Esophagus muscularis mucosa (tissue), 4 donors: Measurements from ENCODE around the gene MAST4. TPM values are rescaled to one million over a fixed set of nuclear protein-coding genes. Genes with fewer than 3 reads are reported as not detected.

Source experiments
- DNase-seq: peaks from one replicate; pipeline ENCODE4 v3.0.0-alpha.2; 2017; ENCODE audit errors: extremely low spot score
- H3K27ac ChIP-seq, 4 donors: fragments of 200-600 bp; sonication (generic); replicated peaks in 1 of 4; 1 replicate in 3 of 4; 2 replicates in 1 of 4; pipeline ENCODE4 v1.5.1; 2016 to 2019; ENCODE audit warnings: mild to moderate bottlenecking in 1 of 4
- H3K27me3 ChIP-seq, 4 donors: fragments of 200-600 bp; sonication (generic); one replicate each; pipeline versions ENCODE4 v1.5.1 to v1.6.0; 2016 to 2019
- H3K36me3 ChIP-seq, 4 donors: fragments of 200-600 bp; sonication (generic); one replicate each; pipeline ENCODE4 v1.5.1; 2016 to 2019
- H3K4me1 ChIP-seq, 4 donors: fragments of 200-600 bp; sonication (generic); one replicate each; pipeline ENCODE4 v1.5.1; 2016 to 2019
- H3K4me3 ChIP-seq, 4 donors: fragments of 200-600 bp; sonication (generic); 1 replicate in 2 of 4; 2 replicates in 2 of 4; pipeline ENCODE4 v1.5.1; 2016 to 2019; ENCODE audit warnings: mild to moderate bottlenecking in 4 of 4, moderate library complexity in 1 of 4
- H3K9me3 ChIP-seq, 4 donors: fragments of 200-600 bp; sonication (generic); 1 replicate in 3 of 4; 2 replicates in 1 of 4; pipeline ENCODE4 v1.5.1; 2016 to 2019
- EP300 ChIP-seq: sonication (generic); formaldehyde crosslinking; IDR thresholded peaks from one replicate; pipeline ENCODE4 v1.6.1; 2017; ENCODE audit warnings: antibody characterized with exemption
- POLR2A ChIP-seq: fragments of 450-650 bp; IDR thresholded peaks from one replicate; pipeline ENCODE4 v1.6.1; 2017; ENCODE audit warnings: antibody characterized with exemption, moderate library complexity, mild to moderate bottlenecking, low read depth
- POLR2AphosphoS5 ChIP-seq, 2 donors: sonication (generic); formaldehyde crosslinking; IDR thresholded peaks; one replicate each; pipeline ENCODE4 v1.6.1; 2017; ENCODE audit warnings: antibody characterized with exemption in 2 of 2
- WGBS: methylation state at CpG from one replicate; pipeline ENCODE4 v1.1.5; 2018; 5-methylcytosine and 5-hydroxymethylcytosine counted together
- intact Hi-C: fragments of 100-400 bp; cut with DNase I; formaldehyde crosslinking; loops from one replicate; pipeline ENCODE4 v1.15.1; 2023
- total RNA-seq, 4 donors: library from RNA; depleted of rRNA; stranded (reverse); fragments of >200 nt; gene quantifications; one replicate each; pipeline versions ENCODE4 v1.1.0 to v1.2.1, GENCODE V29; 2016
- TF ChIP-seq, protein P1 (sequence below), 3 experiments: fragments of 200-600 bp in 2 of 3; fragments of 450-650 bp in 1 of 3; sonication (generic) in 2 of 3; IDR thresholded peaks; one replicate each; pipeline ENCODE4 v1.5.1; 2017 to 2019; ENCODE audit warnings: antibody characterized with exemption in 3 of 3, mild to moderate bottlenecking in 2 of 3, moderate library complexity in 1 of 3

The MAST4 gene
- total RNA-seq, 4 donors from 2014 or later, result 26.2 to 39.7 (median 35.8) TPM

DNA sequence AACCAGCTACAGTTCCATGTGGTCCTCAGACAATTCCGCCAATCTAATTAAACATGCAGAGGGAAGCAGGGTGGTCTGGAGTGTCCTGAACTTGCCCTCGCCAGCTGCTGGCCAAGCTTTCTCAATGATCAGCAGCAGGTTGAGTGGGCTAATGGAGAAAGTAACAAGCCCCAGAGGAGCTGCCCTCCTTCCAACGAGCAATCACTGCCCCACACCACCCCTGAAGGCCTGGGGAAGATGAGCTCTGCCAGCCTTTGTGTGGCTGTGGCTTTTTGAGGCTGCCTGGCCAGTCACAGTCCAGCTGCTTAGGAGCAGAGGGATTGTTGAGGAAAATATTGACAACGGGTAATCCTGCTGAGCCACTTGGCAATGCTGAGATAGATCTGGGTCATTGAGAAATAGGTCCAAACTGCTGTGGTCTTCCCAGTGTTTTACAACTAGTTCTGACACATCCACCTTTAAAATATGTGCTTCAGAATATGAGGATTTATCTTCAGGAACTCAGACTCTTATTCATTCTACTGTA lies 493.1 kb downstream of the MAST4 start:
- peaks cover 0 to 9% (median 4%) of the 10 kb centered on the region in 4 donors for H3K36me3 ChIP-seq
- no peak for DNase-seq
- H3K9me3 ChIP-seq, result no peaks in the 10 kb centered on the region
- intact Hi-C loops, result no loop called here
- peak overlapping the region; percentile 30 to 64 (median 36) for H3K27ac ChIP-seq
- no peak overlapping the region for H3K4me3 ChIP-seq
- 64% methylated on average over 4 of the region's 4 CpGs for WGBS
- H3K4me1 ChIP-seq, result peaks cover 37 to 47% (median 41%) of the 10 kb centered on the region in 4 donors
- TF ChIP-seq POLR2A, result no peak
- TF ChIP-seq, protein P1, sequence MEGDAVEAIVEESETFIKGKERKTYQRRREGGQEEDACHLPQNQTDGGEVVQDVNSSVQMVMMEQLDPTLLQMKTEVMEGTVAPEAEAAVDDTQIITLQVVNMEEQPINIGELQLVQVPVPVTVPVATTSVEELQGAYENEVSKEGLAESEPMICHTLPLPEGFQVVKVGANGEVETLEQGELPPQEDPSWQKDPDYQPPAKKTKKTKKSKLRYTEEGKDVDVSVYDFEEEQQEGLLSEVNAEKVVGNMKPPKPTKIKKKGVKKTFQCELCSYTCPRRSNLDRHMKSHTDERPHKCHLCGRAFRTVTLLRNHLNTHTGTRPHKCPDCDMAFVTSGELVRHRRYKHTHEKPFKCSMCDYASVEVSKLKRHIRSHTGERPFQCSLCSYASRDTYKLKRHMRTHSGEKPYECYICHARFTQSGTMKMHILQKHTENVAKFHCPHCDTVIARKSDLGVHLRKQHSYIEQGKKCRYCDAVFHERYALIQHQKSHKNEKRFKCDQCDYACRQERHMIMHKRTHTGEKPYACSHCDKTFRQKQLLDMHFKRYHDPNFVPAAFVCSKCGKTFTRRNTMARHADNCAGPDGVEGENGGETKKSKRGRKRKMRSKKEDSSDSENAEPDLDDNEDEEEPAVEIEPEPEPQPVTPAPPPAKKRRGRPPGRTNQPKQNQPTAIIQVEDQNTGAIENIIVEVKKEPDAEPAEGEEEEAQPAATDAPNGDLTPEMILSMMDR (IDR thresholded peaks at IDR 0.05), result no peak
- TF ChIP-seq EP300, result no peak
- no peak for TF ChIP-seq POLR2AphosphoS5 (IDR thresholded peaks at IDR 0.05)
- H3K27me3 ChIP-seq, result no peaks in the 10 kb centered on the region

GRCh38 chr5:67090040-67090439 lies 493.8 kb downstream of the MAST4 start:
- 76% methylated on average over 2 of the region's 2 CpGs for WGBS
- peaks cover 0 to 9% (median 4%) of the 10 kb centered on the region in 4 donors for H3K36me3 ChIP-seq
- H3K9me3 ChIP-seq, result no peaks in the 10 kb centered on the region
- no peaks in the 10 kb centered on the region for H3K27me3 ChIP-seq
- intact Hi-C loops, result loop anchor here (5.0 kb wide), 1 partner anchor 103 kb away; no protein-coding TSS in a partner anchor
- peak overlapping the region in 1 of 4 donors; percentile 64 for H3K27ac ChIP-seq
- H3K4me1 ChIP-seq, result peaks cover 44 to 55% (median 48%) of the 10 kb centered on the region in 4 donors
- TF ChIP-seq POLR2A (no peak), POLR2AphosphoS5 (IDR thresholded peaks at IDR 0.05) (no peak), EP300 (no peak)
- TF ChIP-seq, protein P1 (IDR thresholded peaks at IDR 0.05), result no peak
- DNase-seq, result no peak
- H3K4me3 ChIP-seq, result no peak overlapping the region

- DNase-seq, result no peak
- Histone ChIP-seq H3K4me1 (peaks cover 47 to 57% (median 54%) of the 10 kb centered on the region in 4 donors), H3K27me3 (no peaks in the 10 kb centered on the region), H3K27ac (peak overlapping the region in 1 of 4 donors; percentile 69), H3K4me3 (no peak overlapping the region), H3K36me3 (peaks cover 0 to 9% (median 4%) of the 10 kb centered on the region in 4 donors), H3K9me3 (no peaks in the 10 kb centered on the region)
- intact Hi-C loops, result loop anchor here (5.0 kb wide), 1 partner anchor 103 kb away; no protein-coding TSS in a partner anchor
- WGBS, result 97% methylated on average over 5 of the region's 5 CpGs
- TF ChIP-seq POLR2A (no peak), POLR2AphosphoS5 (IDR thresholded peaks at IDR 0.05) (no peak), EP300 (no peak)
- TF ChIP-seq, protein P1 (IDR thresholded peaks at IDR 0.05), result no peak
Observed at GRCh38 chr5:67090593-67090992, 494.4 kb downstream of the MAST4 start.

GRCh38 chr5:67092535-67092934 lies 496.3 kb downstream of the MAST4 start:
- peaks cover 53 to 66% (median 59%) of the 10 kb centered on the region in 4 donors for H3K4me1 ChIP-seq
- H3K27ac ChIP-seq, result peak overlapping the region; percentile 58 to 82 (median 70)
- intact Hi-C loops, result loop anchor here (5.0 kb wide), 1 partner anchor 105 kb away; no protein-coding TSS in a partner anchor
- no peak for DNase-seq
- no peaks in the 10 kb centered on the region for H3K9me3 ChIP-seq
- H3K36me3 ChIP-seq, result peaks cover 0 to 9% (median 4%) of the 10 kb centered on the region in 4 donors
- TF ChIP-seq, protein P1 (IDR thresholded peaks at IDR 0.05), result no peak
- TF ChIP-seq POLR2AphosphoS5 (IDR thresholded peaks at IDR 0.05), result peak in 1 of 2 donors; percentile 18
- WGBS, result 17% methylated on average over 2 of the region's 2 CpGs
- no peaks in the 10 kb centered on the region for H3K27me3 ChIP-seq
- H3K4me3 ChIP-seq, result peak overlapping the region in 3 of 4 donors; percentile 6 to 24 (median 11)
